Putamen (tissue), 1 donor: ENCODE results near the gene FER.
"Not testable (repeated sequence)": the region's sequence is repeated elsewhere in the genome, so short reads cannot be mapped to it uniquely, and the experiment has no call there.

Source experiments
- DNase-seq: peaks from one replicate; pipeline ENCODE4 v3.0.0-alpha.2; 2016; ENCODE audit warnings: low spot score

FER gene

DNA sequence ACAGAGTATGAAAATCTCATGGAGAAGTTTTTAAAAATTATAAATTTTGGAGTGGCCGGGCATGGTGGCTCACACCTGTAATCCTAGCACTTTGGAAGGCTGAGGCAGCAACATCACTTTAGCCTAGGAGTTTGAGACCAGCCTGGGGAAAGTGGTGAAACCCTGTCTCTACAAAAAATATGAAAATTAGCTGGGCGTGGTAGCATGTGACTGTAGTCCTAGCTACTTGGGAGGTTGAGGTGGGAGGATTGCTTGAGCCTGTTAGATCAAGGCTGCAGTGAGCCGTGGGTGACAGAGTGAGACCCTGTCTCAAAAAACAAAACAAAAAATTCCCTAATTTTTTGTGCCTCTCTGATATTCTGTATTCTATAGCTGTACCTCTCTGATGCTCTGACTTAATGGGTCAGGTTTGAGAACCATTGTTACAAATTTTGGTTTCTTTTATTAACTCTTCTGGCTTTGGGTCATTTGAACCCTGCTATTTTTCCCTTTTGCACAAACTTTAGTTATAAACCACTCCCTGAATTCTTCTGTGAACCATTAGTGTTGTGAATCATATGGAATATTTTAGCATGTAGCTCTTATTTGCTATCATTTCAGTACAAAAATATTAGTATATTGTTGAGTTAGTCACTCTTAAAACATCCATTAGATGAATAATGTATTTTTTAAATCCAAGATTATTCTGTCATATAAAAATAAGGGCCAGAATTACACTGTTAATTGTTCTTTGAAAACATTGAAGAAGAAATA lies 51.0 kb downstream of the FER start:
- DNase-seq, result no peak

DNA sequence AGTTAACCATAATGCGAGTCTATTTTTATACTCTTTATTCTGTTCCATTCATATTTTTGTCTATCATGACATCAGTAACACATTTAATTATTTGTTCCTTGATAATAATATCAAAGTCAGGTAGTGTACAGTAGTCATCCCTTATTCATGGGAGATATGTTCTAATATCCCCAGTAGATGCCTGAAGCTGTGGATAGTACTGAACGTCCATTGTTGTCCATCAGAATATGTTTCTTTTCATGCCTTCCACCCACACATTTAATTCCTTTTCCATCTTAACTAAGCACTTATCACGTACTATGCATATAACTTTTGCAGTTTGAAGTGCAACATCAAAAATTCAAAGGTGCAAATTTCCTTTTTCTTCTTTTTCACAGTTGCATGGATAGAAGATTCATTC lies 53.6 kb downstream of the FER start:
- DNase-seq, result no peak

DNA sequence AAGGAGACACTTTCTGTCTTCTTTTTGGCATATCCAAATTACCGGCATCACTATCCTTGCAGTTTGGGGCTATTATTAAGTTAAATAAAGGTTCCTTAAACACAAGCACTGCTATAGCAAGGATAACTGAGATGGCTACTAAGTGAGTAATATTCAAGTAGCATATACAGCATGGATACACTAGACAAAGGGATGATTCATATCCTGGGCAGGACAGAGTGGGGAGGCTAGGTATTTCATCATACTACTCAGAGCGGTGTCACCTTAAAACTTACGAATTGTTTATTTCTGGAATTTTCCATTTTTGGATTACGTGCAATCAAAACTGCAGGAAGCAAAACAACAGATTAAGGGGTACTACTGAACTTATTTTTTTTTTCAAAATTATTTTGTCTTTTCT lies 54.1 kb downstream of the FER start:
- DNase-seq, result no peak

DNA sequence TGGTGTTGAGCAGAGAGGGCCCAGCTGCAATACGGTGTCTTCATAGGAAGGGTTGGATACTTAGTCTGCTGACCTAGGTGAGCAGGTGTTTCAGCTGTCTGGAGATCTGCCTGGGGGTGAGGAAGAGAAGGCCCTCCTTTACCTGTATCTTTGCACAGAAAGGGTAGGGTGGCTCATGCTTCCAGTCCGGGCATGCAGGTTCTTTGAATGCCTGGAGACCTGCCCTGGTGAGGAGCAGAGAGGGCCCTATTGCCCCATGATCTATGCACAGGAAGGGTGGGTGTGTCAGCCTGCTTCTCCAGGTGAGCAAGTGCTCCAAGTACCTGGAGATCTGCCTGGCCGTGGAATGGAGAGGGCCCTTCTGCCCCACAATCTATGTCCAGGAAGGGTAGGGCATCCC lies 63.0 kb downstream of the FER start:
- no peak for DNase-seq

DNA sequence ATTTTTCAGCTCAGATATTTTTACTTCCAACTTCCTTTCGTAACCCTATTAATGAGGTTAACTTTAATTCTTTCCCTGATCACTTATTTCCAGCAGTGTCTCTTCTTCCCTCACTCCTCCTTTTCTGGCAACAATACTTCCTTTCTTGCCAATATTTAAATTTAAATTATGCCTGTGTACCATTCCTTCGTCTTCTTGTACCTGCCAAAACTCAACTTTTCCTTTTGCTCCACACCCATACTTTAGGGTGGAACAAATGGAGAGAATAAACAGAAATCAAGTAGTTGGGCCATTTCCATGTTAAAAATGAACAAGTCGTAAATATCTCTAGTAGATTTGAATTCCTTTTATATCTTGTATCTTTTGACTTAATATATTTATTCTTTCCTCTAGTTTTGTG lies 66.0 kb downstream of the FER start:
- DNase-seq, result no peak

DNA sequence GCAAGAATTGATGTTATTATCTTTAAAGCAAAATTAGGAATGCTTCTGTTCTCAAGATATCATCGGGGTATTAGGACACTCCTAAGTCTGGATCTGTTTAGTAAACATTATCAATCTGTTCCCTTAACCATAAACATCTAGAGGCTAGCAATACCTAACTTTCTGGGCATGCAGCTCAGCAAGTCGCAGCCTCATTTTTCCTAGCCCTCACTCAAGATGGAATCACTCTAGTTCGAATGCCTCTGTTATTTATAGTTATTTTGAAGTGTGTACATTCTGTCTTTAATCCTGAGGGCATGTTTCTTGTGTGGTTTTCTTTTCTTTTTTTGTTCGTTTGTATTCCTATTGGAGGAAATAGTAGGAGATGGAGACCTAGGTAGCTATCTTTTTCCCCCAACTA lies 66.9 kb downstream of the FER start:
- DNase-seq, result no peak

DNA sequence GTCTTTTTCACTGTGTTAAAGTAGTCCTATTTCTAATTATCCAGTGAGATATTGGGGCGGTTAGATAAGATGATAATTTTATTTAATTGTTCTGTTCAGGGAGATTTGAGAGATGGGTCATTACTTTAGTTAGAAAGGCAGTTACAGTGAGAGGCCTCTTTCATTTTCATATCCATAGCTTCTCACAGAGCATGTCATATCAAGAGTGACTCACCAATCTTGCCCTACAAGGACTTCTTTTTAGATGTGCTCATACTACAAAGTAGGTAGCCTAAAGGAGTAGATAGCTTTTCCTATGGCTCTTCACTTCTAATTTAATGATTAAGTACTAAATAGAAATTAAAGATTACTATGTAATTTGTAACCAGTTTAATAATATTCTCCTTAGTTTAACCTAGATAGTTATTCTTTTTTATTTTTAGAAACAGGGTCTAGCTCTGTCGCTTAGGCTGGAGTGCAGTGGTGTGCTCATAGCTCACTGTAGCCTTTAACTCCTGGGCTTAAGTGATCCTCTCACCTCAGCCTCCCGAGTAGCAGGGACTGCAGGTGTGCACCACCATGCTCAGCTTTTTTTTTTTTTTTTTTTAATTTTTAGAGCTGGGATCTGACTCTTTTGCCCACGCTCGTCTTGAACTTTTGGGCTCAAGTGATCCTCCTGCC lies 71.0 kb downstream of the FER start:
- no peak for DNase-seq

DNA sequence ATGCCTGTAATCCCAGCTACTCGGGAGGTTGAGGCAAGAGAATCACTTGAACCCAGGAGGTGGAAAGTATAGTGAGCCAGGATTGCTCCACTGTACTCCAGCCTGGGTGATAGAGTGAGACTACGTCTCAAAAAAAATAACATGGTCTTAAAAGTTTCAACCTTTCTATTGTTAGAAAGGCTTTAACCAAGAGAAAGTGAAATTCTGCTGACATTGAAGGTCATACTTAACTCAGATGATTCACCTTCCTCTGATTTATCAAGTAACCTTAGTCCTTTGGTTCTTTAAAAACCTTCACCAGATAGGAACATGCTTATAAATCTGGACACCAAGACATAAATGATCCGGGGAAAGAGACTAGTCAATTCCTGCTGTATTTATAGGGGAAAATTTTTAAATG lies 73.3 kb downstream of the FER start:
- DNase-seq, result no peak

DNA sequence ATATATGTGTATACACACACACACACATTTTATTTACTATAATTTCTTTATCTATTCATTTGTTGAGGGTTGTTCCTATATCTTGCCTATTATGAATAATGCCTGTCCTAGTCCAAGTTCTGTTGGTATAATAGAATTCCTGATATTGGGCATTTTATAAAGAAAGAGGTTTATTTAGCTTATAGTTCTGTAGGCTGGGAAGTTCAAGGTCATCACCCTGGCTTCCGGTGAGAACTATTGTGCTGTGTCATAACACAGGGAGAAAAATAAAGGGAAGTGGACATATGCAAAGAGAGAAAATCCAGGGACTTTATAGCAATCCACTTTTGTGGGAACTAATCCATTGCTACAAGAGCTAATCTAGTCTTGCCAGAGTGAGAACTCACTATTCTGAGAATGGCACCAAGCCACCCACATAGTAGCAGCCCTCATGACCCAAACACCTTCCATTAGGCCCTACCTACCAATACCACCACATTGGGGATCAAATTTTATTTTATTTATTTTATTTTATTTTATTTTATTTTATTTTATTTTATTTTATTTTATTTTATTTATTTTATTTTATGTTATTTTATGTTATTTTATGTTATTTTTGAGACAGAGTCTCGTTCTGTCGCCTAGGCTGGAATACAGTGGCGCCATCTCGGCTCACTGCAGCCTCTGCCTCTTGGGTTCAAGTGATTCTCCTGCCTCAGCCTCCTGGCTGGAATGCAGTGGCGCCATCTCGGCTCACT lies 74.7 kb downstream of the FER start:
- no peak for DNase-seq

DNA sequence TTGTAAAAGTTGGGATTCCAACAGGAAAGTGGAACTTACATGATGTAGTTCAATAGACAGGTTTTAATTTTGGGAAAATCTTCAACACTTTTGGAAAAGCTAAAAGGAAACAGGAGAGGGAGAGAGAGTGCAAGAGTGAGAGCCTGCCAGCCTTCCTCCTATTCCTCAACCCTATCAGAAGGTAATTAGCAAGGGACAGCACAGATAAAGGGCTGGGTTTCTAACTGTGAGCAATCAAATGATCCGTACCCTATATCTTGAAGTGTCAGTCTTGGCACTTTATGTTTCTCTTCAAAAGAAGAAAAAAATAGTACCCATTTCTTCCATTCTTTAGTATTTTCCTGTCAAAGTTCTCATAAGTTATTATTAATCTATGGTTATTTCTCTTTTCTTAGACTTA lies 79.4 kb downstream of the FER start:
- DNase-seq, result no peak

DNA sequence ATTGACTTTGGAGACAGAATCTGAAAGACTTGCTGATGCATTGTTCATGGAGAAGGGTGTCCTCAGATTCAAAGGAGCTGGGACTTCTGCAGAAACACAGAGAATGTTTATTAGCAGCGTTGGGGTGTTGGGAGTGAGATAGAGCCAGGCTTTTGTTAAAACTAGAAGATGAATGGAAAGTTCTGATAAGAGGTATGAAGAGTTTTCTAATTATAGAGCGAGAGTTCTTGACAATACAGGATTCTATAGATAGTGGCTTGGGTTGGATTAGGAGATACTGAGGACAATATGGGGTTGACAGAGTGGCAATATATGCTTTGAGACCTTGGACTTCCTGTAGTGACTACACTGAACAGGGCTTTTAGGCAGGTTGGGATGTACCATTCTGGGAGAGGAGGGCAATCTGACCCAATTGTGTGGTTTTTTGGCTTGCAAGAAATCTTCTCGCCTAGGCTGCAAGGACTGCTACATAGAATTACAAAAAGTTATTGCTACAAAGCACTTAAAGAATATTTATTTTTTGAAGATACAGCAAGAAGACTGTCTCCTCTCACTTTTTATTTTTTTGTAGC lies 83.1 kb downstream of the FER start:
- no peak for DNase-seq

DNA sequence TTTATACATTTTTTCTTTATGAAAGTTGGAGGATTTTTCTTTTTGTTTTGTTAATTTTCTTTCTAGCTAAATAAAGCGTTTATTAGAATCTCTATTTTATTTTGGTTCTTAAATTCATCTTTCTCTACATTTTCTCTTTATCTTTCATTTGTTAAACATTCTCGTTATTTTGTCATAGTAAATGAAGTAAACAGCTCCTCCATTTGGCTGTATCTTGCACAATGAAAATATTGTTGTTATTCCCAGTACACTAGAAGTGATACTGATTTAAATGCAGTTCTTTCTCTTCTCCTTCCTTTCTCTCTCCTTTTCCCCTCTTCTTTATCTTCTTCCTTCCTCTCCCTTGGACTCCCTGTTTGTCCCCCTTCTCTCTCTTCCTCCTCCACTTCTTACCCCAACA lies 88.8 kb downstream of the FER start:
- DNase-seq, result no peak

DNA sequence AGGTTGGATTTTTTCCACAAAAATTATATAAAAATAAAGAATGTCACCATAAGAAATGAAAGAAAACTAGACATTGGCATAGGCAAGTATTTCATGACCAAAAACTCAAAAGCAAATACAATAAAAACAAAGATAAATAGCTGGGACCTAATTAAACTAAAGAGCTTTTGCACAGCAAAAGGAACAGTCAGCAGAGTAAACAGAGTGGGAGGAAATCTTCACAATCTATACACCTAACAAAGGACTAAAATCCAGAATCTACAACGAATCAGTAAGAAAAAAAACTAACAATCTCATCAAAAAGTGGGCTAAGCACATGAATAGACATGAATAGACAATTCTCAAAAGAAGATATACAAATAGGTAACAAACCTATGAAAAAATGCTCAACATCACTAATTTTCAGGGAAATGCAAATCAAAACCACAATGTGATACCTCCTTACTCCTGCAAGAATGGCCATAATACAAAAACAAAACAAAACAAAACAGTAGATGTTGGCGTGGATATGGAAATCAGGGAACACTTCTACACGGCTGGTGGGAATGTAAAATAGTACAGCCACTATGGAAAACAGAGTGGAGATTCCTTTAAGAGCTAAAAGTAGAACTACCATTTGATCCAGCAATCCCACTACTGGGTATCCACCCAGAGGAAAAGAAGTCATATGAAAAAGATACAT lies 94.7 kb downstream of the FER start:
- not testable (repeated sequence) for DNase-seq

DNA sequence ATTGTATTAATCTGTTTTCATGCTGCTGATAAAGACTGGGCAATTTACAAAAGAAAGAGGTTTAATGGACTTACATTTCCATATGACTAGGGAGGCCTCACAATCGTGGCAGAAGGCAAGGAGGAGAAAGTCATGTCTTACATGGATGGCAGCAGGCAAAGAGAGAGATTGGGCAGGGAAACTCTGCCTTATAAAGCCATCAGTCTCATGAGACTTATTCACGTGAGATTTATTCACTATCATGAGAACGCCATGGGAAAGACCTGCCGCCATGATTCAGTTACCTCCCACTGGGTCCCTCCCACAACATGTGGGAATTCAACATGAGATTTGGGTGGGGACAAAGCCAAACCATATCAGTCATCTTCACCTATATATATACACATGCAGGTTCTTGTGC lies 103.4 kb downstream of the FER start:
- DNase-seq, result not testable (repeated sequence)

DNA sequence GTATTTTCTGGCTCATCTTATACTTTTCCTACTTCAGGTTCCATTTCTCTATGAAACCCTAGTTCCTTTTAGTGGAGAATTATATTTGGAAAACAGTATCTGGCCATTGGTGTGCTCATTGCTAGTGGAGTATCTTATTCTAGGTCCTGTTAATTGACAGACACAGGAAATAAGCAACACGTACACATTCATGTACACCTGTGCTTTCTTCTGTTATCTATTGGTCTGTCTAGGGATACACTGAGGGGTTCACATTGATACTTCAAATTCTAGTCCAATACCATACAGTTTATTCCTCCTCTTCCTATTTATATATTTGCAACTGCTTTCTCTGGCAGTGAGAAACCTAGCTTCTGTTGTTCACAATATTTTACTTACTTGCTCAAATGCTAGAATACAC lies 110.2 kb downstream of the FER start:
- no peak for DNase-seq

DNA sequence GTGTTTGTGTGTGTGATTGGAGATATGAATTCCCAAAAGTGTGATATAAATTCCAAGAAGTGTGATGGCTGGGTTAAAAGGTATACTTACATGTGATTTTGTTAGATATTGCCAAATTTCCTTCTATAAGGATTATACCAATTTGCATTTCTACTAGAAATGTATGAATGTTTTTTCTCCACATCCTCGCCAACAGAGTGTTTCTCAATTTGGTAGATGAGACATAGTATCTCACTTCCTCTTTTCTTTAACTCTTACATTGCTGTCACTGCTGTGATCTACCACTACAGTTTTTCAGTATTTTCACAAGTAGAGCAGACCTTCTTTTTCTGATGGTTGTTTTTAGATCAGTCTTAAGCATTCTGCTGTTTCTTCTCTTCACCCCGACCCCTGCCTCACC lies 111.3 kb downstream of the FER start:
- DNase-seq, result no peak

DNA sequence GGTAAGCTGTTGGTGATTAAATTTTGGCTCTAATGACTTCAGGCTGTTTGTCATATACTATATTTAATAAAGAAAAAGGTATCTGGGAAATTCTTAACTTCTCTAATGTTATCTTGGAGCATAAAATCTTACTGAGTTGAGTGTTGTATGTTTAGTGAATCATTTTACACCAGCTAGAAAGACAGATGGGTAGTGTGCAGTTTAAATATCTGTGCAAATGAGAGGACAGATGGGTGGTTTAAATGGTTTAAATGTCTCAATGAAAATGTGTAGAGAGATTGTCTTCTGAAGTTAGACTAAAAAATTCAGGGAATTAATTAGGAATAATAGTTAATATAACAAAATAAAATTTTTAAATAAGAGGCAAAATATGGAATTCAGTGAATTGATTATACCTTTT lies 114.5 kb downstream of the FER start:
- no peak for DNase-seq

DNA sequence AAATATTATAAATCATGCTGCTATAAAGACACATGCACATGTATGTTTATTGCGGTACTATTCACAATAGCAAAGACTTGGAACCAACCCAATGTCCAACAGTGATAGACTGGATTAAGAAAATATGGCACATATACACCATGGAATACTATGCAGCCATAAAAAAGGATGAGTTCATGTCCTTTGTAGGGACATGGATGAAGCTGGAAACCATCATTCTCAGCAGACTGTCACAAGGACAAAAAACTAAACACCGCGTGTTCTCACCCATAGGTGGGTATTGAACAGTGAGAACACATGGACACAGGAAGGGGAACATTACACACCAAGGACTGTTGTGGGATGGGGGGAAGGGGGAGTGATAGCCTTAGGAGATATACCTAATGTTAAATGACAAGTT lies 118.4 kb downstream of the FER start:
- not testable (repeated sequence) for DNase-seq

DNA sequence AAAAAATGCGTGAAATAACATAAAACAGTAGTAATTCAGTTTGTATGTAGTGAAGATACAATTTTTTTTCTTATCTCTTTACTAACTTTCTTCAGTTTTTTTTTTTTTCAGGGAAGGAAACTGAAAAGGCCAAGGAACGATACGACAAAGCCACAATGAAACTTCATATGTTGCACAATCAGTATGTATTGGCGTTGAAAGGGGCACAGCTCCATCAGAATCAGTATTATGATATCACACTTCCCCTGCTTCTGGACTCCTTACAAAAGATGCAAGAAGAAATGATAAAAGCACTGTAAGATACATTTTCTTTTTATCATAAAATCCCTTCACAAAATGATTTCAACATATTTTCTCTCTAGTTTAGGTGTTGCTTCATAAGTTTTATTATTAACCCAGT lies 120.0 kb downstream of the FER start:
- DNase-seq, result no peak

DNA sequence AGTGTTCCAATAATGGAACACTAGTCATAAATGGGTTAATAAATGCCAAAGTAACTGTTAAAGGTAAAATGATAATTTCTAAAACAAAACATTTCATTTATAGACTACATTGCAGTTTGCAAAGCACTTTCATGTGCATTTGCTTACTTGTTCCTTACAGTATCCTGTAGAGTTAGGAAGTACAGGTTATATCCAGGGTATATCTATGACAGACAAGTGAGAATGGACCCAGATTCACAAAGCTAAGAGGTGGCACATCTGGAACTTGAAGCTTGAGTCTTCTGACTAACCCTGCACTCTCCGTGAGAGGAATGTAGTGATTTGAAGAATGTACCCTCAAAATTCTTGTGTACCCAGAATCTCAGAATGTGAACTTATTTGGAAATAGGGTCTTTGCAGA lies 121.4 kb downstream of the FER start:
- DNase-seq, result no peak

DNA sequence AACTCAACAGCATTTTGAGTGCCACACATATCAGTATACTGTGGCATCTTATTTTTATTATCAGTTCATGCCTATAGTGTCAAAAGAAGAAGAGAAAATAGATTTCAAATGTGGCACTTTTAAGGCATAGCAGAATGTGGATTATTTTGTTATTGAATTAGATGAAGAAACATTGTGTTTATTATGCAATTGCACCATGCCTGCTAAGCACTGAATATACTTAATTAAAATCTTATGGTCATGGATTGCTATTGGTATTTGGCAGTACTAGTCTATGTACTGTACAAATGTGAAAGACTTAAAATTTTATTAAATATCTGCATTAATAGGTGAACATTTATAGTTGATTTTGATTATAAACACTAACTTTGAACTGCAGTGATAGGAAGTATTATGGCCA lies 128.8 kb downstream of the FER start:
- DNase-seq, result no peak

DNA sequence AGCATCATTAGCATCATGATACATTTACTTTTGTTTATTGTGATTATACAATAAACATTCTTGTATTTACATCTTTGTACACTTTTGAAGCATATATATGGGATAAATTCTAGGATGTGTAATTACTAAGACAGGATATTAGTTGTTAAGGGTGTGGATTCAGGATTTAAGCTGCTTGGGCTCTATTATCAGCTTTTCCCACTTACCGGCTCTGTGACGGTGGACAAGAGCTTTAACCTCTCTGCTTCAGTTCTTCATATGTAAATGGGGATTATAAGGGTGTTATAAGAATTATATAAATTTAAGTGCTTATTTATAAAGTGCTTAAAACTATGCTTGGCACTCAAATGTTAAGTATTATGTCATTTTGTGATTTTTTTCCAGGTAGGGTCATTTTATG lies 131.1 kb downstream of the FER start:
- no peak for DNase-seq
